NCI-H748 (cell line): ENCODE data around the gene EPHA4.

Source experiments
- DNase-seq: peaks from one replicate; lab custom pipeline; 2025; ENCODE audit not compliant: unreplicated experiment; lab: John Stamatoyannopoulos, UW

Gene EPHA4

DNA sequence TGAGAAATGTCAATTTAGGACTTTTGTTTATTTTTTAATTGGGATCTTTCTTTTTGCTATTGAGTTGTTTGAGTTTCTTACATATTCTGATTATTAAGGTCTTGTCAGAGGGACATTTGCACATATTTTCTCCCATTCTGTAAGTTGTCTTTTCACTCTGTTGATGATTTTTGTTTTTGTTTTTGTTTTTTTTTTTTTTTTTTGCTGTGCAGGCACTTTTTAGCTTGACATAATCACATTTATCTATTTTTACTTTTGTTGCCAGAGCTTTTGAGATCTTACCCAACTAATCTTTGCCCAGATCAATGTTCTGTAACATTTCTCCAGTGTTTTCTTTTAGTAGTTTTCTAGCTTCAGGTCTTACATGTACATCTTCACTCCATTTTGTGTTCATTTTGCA, 166.6 kb downstream of the EPHA4 start:
- DNase-seq, result no peak

DNA sequence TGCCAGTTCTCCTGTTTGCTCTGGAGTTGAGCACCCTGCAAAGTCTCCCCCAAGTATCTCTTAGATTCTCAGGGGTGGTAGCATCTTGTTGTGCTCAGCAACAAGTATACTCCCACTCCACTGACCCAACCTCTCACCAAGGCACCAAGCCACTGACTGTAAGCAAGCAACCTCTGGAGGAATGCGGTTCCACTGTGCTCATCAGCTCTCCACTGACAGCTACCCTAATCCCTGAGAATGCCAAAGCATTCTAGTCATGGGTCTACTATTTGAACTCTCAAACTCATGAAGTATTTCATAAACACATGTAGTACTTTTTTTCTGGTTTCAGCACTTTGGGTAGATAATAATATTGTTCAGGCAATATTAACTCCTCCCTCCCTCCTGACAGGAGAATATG, 170.0 kb downstream of the EPHA4 start:
- DNase-seq, result no peak

DNA sequence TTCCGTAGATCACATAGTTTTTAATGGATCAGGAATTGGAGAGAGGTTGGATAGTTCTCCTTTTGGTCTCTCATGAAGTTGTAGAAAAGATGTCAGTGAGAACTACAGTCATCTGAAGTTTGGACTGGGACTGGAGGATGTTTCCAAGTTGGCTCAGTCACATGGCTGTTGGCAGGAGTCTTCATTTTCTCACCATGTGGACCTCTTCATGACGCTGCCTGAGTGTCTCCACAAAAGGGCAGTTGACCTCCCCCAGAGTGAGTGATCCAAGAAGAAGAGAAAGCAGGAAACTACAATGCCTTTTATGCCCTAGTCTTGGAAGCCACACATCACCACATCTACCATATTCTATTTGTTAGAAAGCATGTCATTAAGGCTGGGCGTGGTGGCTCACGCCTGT, 171.7 kb downstream of the EPHA4 start:
- DNase-seq, result no peak

DNA sequence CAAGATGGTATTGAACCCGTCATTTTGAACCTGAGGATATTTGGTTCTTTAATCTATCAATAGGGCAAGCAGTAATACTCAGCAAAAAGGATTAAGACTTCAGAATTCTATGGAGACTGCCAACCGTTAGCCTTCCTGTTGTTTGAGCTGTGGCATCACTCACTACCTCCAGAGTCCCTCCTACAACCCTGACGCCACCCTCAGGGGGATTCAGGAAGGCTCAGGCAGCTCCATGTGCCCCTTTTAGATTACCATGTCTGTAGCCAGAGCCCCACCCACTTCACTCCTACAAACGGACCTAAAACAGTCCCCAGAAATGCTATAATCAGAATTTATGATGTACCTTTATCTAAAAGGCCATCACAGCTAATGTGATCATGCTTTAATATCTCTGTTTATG, 172.9 kb downstream of the EPHA4 start:
- DNase-seq, result no peak

DNA sequence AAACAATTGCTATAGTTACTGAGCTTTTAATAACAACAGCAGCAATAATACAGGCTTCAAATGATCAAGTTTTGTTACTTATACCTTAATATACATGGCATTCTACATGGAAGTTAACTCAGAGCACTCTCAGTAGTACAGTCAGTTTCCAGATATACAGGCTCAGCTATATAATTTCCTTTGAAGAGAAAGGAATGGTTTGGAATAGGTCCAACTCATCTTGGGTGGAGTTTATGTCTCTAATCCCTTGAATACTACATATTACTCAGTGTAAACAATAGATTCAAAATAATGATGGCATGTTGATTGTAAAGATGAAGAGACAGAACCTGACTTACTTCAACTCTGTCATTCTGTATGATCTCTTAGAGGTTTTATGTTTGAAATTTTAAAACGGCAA, 174.9 kb downstream of the EPHA4 start:
- peak; percentile 81 for DNase-seq

DNA sequence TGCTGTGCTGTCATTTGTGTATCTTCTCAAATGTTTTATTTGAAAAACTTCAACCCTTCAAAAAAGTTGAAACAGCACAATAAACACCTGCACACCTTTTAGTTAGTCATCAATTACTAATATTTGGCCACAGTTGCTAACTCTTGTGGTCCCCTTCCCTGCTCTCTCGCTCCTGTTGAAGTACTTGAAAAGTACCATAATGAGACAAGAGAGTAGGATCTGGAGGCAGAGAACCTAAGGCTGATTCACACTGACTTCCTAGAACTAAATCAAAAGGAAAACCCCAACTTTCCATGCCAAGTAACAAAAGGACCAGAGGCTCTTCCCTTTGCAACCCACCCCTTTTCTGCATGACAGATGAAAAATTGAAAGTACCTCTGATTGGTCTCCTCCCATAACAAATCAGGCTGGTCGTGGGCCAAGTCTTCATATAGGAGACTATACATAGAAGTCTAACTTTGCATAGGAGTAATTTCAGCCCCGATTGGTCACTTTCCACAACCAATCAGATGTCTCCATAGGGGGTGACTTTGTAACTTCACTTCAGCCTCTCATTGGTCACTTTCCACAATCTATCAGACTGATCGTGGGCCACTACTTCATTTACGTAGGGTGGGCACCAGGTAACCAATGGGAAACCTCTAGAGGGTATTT, 179.7 kb downstream of the EPHA4 start:
- no peak for DNase-seq

DNA sequence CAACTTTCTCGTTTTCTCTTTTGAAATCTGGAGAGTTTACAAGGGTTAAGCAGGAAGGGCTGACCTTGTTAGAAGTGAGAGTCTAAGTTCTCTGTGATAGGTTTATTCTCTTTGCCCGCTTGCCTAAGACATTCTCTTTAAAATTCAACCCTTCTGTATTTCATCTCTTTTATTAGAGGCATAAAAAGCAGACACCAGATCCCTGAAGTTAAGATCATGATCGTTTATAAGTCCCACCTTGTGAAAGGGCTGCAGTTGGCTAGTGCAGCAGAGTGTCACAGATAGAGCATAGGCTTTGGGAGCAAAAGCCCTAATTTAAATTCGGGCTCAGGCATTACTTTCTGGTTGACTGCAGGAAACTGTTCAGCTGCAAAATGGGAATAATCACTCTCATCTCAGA, 181.2 kb downstream of the EPHA4 start:
- DNase-seq, result no peak

DNA sequence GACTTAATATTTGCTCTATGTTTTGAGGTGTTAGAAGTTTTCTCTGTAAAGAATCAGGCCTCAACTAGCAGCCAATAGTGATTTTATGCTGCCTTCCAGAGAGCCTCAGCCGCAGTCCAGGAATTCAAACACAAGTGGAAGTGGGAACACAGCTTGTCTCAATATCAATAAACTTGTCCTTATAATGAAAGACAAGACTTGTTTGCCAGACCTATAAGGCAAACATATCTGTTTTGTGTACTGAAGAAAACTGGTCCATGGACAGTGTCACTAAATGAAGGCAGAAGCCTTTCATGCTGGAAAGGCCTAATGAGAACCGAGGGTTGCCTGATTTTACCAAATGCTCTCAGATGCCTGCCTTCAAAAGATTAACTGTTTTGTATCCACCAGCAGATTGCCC, 182.2 kb downstream of the EPHA4 start:
- no peak for DNase-seq

DNA sequence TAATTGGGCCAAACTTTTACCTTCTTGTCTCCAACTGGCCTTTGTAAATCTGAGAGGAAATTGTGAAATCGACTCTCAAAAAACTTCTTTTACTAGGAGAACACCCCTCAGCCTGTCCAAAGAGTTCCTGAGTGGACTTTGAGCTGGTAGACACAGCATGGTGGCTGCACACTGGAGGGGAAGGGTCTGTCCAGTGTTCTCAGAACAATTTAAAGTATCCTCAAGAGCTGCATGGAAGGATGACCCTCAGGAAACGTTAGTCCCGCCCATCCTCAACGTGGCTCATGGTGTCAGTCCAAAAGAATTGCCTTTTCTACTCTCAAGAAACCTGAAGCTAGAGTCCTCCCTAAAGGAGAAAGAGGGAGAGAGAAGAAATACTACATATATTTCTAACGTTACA, 182.7 kb downstream of the EPHA4 start:
- DNase-seq, result no peak

DNA sequence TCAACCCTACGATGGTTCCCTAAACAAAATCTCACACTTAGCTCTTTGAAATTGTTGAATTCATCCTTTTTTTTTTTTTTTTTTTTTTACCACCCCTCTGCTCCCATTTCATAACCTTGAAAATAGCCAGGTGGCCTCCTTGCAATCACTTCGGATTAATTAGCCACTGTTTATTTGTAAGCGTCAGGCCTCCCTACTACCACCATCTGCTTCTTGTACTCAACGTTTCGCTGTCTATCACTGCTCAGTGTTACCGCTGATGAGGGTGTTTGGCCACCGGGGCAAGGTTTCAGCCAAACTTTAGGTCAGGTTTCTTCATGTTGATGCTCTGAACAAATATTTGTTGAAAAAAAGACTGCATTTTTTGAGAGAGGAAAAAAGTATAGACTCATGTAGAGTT, 183.2 kb downstream of the EPHA4 start:
- peak; percentile 23 for DNase-seq

DNA sequence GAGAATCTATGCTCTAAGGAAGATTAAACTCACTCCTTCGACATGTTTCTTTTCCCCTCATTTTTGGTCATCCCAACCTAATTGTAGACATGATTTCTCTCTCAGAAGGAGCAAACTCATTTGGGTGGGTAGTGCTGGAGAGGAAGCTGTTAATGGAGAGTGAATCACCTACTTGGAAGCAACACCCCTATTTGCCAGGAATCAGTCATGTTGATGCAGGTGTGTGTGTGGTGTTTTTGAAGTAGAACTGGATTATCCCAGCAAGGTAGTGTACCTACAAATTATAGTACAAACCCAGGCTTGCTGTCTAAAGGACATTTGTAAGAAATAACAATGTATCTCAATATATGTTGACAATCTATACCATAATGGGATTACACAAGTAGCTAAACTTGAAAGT, 186.4 kb downstream of the EPHA4 start:
- no peak for DNase-seq

DNA sequence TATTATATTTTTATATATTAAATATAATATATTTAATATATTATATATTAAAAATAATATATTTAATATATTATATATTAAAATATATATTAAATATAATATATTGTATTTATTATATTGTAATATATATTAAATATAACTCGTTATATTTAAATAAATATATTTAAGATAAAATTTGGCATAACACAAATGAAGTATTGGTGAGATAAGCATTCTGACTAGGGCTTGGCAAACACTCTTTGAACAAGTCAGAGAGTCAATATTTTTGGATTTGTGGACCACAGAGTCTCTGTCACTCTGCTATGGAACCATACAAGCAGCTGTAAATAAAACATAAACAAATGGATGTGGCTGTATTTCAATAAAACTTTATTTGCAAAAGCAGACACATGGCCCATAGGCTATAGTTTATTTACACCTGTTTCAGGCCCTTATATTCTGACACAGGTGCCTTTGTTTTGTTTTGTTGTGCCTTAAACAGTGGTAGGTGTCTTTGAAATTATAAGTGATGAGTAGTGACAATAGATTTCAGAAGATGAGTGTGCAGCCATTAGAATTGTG, 190.1 kb downstream of the EPHA4 start:
- DNase-seq, result no peak

DNA sequence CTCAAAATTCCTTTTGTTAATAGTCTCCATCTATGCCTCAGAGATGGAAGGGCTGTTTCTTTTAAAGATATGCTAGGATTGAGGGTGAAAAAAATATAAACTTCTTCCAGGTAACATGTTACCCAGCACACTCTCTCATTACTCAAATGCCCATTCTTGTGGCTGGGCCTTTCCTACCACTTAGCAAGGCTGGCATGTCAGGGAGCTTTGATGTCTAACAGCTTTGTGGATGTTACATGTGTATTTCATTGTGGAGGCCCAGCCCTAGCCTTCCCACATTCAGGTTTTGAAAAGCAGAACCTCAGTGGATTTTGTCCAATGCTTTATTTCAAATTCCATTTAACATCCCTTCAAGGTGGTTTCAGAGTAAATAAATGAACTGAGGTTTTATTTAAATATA, 191.4 kb downstream of the EPHA4 start:
- no peak for DNase-seq

DNA sequence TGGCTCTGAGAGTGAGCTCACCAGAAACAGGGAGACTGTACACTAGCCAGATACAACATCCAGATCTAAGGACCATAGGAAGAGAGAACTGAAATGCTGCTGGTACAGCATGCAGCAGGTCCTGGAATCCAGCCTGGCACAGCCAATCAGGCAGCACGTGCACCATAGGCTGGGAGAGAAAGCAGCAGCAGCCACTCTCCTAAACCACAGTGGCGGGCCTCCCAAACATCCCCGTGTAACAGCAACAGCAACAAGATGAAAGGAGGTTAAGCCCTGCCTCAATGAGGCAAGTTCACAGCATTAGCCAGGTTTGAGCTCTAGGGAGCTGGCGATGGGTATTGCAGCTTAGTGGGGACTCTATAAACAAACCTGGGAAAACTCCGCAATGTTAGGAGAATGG, 192.0 kb downstream of the EPHA4 start:
- DNase-seq, result no peak

DNA sequence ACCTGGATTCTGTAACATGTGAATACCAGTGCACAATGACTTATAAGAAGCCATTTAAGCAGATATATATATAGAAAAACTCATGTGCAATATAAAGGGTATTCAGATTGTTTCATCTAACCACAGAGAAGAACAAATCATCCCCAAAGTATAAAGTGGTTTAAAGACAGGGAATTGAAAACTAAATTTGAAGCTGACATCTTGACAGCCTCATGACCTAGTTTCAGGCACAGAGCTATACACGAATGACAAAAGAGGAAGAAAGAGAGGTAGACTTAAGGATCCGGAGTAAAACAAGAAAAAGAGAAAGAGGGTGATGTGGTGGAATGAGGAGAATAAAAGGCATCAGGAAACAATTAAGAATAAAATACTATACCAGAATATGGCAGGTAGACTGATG, 194.5 kb downstream of the EPHA4 start:
- no peak for DNase-seq

DNA sequence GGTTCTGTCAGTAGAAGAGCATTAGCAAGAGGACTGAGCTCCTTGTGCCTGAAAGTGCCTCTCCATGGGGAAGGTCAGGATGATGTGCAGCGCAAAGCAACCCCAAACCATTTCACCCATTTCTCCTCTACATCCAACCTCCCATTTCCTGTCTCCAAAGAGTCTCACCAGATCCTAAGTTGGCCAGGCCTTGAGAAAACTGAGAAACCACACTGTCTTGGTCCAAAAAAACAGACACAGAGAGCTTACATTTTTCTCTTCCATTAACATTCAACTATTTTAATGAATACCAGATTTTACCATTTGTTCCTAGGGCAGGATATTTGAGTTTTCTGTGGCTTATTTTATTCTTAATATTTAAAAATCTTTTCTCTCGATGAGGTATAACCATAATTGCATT, 195.0 kb downstream of the EPHA4 start:
- DNase-seq, result no peak

DNA sequence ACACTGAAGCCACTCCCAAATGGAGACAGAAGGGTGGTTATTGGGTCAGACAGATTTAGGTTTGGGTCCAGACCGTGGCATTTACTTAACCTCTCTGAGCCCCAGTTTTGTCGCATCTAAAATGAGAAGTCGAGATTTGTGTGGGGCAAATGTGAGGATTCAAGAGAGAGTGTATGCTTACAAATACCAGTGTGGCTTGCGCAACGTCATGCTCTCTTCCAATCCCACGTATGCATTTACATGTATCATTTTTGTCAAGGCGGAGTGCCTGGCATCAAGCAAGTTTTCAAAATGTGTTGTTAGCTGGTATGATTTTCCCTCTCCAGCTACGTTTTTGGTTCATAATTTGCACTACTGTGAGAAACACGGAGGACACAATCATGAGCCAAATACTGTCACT, 197.9 kb downstream of the EPHA4 start:
- no peak for DNase-seq

DNA sequence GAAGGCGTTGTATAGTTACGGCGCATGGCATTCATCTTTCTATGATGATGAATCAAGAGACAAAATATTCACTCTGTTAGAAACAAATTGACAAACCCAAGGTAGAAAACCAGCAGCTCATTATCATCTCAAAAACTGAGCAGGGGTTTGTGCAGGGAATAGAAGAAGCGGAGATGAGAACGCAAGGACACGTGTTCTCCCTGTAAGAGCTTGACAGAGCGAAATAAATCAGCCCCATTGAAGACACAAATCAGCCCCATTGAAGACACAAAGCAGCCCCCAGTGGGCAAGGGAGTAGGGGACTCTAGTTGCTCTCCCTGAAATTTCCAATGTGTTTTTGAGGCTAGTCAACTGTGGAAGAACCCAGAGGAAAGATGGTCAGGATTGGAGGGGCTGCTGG, 199.2 kb downstream of the EPHA4 start:
- DNase-seq, result no peak

DNA sequence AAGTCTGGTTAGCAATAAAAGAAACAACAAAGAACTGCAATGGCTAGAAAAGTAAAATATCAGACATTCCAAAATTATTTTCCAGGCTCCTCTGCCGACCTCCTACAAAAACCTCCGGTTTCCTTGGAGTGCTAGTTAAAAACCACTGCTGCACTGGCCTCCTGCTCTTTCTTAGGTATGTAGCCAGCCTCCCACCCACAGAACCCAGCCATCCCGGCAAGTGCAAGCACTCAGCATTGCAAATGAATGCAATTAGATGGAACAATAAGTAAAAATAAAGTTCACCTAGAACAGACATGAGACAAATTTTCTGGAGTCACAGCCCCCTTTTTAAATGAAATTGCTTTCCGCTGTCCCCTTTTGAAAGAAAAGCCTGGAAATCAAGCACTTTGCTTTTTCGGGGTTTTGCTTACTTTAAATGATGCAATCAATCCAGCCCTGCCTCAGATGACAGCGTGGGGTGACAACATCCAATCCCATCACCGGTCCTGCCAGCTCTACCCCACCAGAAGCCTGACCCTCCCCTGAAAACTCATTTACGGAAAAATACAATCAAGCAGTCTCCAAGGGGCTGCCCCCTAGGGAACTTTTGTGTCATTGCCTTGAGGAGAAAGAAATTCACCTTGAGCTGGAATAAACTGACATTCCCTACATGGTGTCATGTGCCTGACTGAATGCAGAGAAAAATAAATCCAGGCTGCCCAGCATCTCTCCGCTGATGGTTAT, 199.8 kb downstream of the EPHA4 start:
- no peak for DNase-seq

DNA sequence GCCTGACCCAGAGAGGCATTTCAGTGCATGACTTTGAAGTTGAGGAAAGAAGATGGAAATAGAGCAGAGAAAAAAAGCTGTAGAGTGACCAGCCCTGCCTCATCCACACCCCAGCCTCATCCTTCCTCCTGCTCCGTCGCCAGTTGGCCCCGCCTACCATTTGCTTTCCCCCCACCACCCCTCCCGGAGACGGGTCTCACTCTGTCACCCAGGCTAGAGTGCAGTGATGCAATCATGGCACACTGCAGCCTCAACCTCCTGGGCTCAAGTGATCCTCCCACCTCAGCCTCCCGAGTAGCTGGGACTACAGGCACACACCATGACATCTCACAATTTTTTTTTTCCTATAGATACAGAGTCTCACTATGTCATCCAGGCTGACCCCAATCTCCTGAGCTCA, 200.8 kb downstream of the EPHA4 start:
- DNase-seq, result no peak

DNA sequence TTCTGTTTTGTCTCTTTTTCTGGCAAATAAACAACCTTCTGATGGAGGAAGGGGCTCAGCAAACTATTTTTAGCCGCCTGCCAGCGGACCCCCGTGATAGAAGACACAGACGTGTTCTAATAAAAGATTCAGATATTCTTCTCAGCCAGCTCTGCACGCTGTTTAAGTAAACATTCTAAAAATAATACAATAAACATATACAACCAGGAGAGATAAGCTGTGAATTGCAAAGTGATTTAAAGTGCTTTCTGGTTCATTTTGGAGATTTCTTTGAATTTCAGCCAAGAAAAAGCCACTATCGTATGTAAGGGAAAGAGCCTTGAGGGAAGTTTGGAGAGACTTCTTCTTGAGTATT, 201.3 kb downstream of the EPHA4 start:
- DNase-seq, result no peak

DNA sequence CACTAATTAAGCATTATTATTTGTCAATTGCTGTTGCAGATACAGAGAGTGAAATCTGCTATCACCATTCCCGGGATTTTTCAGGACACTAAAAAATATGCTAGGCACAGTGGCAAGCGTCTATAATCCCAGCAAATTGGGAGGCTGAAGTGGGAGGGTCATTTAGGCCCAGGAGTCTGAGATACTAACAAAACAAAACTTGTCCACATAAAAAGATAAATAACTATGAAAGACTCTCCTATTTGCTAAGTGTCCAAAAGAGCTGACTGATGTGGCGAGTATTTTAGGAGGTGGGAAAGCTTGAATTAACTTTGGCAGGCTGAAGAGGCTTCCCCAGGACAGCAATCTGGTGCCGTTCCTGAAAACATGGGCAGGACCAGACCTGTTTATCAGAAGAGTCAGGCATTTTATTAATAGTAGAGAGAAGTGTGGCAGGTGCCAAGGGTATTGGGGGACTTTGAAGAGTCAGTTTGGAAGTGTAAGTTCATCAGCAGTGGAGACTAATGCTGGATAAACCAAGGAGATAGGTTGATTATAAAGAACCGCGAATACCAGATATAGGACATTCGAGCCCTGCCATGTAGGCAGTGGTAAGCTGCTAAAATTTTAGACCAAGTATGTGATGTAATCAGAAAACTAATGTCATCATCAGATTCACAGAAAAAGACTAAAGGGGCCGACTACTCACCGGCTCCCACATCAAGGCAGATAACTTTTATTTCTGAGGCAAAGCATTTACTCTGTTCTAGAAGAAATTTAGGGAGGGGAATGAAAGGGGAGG, 201.8 kb downstream of the EPHA4 start:
- DNase-seq, result no peak
